Colonic mucosa (tissue), 4 donors: Measurements from ENCODE around the gene SH3BGRL. TPM values are rescaled to one million over a fixed set of nuclear protein-coding genes. Genes with fewer than 3 reads are reported as not detected.
"Not testable (repeated sequence)": the region's sequence is repeated elsewhere in the genome, so short reads cannot be mapped to it uniquely, and the experiment has no call there.

Experiments
- DNase-seq: peaks from one replicate; pipeline ENCODE4 v3.0.0-alpha.2; 2020
- H3K27ac ChIP-seq: fragments of 200-600 bp; one replicate; pipeline ENCODE4 v1.8.0; 2021
- H3K27me3 ChIP-seq: fragments of 200-600 bp; one replicate; pipeline ENCODE4 v1.8.0; 2021
- H3K36me3 ChIP-seq: fragments of 200-600 bp; one replicate; pipeline ENCODE4 v1.8.0; 2021
- H3K4me1 ChIP-seq: fragments of 200-600 bp; one replicate; pipeline ENCODE4 v1.8.0; 2021; ENCODE audit warnings: mild to moderate bottlenecking
- H3K4me3 ChIP-seq: fragments of 200-600 bp; one replicate; pipeline ENCODE4 v1.8.0; 2021
- H3K9ac ChIP-seq, 2 donors: one replicate each; pipeline ENCODE4 v1.7.0; 2013; ENCODE audit warnings: control low read depth in 2 of 2, low read depth in 2 of 2, low read length in 2 of 2
- H3K9me3 ChIP-seq: fragments of 200-600 bp; one replicate; pipeline ENCODE4 v1.8.0; 2021
- CTCF ChIP-seq: fragments of 200-600 bp; IDR thresholded peaks from one replicate; pipeline ENCODE4 v1.8.0; 2022; ENCODE audit warnings: antibody characterized with exemption, mild to moderate bottlenecking
- intact Hi-C: fragments of 100-400 bp; cut with DNase I; formaldehyde crosslinking; loops from one replicate; pipeline ENCODE4 v1.14.1; 2022
- total RNA-seq, 2 donors: library from RNA; stranded (reverse); fragmentation: NEBNext Ultra II Directional in 1 of 2; extraction: Animal tissue kit (Norgen Biotek cat#: 25700) in 1 of 2; gene quantifications; one replicate each; pipeline ENCODE4 v1.2.1, GENCODE V29; 2021
- donor health status: healthy.
- donor health status: DM: no; HTN: no; CAD: no.
- donor health status: DM: no; HTN: no; CAD: no.

The SH3BGRL gene
- total RNA-seq, 2 donors from 2014 or later: 27.9 to 105 TPM

DNA sequence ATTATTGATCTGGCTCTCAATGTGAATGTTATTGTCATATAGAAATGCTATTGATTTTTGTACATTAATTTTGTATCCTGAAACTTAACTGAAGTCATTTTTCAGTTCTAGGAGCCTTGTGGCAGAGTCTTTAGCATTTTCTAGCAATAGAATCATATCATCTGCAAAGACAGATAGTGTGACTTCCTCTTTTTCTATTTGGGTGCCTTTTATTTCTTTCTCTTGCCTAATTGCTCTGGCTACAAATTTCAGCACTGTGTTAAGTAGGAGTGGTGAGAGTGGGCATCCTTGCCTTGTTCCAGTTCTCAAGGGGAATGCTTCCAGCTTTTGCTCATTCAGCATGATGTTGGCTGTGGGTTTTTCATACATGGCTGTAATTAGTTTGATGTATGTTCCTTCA is 102.7 kb downstream of the SH3BGRL start:
- intact Hi-C loops: no loop called here
- Histone ChIP-seq H3K27me3 (no peaks in the 10 kb centered on the region), H3K36me3 (no peaks in the 10 kb centered on the region), H3K9me3 (no peaks in the 10 kb centered on the region), H3K9ac (no peak overlapping the region), H3K4me1 (no peaks in the 10 kb centered on the region), H3K4me3 (no peak overlapping the region), H3K27ac (no peak overlapping the region)
- no peak for DNase-seq
- TF ChIP-seq CTCF: no peak

GRCh38 chrX:81305240-81305639 is 103.3 kb downstream of the SH3BGRL start:
- H3K4me1 ChIP-seq: no peaks in the 10 kb centered on the region
- intact Hi-C loops: no loop called here

DNA sequence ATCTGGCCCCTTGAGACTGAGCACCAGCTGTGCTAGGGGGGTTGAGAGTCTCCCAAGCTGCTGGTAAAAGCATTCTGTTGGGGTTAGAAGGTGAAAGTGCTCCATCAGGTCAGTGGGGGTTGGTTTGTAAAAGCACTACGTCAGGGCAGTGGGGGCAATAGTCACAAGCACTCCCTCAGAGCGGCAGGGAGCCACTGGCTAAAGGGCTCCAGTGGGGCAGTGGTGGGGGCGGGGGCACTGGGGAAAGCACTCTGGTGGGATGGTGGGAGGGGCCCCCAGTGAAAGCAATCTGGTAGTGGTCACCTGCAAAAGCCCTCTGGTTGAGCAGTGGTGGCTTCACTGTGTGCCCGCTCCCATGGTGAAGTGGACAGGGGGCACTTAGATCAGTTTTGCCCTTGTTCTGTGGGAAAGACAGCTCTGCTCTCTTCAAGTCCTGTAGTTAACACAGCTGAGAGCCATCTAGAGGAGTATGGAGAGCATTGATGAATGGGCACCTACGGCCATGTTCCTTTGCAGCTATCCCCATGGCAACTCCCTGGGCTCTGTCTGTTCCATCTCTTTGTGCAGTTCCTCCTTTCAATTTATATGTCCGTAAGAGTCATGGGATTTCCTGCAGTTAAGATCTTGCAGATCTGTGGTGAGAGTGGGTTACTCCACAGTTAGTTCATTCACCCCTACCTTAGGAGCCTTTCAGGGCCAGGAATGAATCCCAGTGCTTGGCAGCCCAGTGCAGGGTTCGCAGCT is 106.4 kb downstream of the SH3BGRL start:
- no peaks in the 10 kb centered on the region for H3K4me1 ChIP-seq
- H3K27ac ChIP-seq: no peak overlapping the region
- H3K36me3 ChIP-seq: no peaks in the 10 kb centered on the region
- H3K9me3 ChIP-seq: no peaks in the 10 kb centered on the region
- no peak overlapping the region for H3K4me3 ChIP-seq
- no peak for TF ChIP-seq CTCF
- no peak for DNase-seq
- no peaks in the 10 kb centered on the region for H3K27me3 ChIP-seq
- intact Hi-C loops: no loop called here
- no peak overlapping the region for H3K9ac ChIP-seq

More at GRCh38 chrX:81305240-81305639, 103.3 kb downstream of the SH3BGRL start:
- TF ChIP-seq CTCF: no peak
- no peak for DNase-seq
- Histone ChIP-seq H3K4me3 (no peak overlapping the region), H3K36me3 (no peaks in the 10 kb centered on the region), H3K27me3 (no peaks in the 10 kb centered on the region), H3K9ac (no peak overlapping the region), H3K9me3 (no peaks in the 10 kb centered on the region), H3K27ac (no peak overlapping the region)

- no peaks in the 10 kb centered on the region for H3K36me3 ChIP-seq
- no peak overlapping the region for H3K27ac ChIP-seq
- no peak for TF ChIP-seq CTCF
- intact Hi-C loops: no loop called here
- no peak overlapping the region for H3K4me3 ChIP-seq
- H3K9ac ChIP-seq: no peak overlapping the region
- H3K27me3 ChIP-seq: no peaks in the 10 kb centered on the region
- H3K4me1 ChIP-seq: no peaks in the 10 kb centered on the region
- DNase-seq: no peak
- no peaks in the 10 kb centered on the region for H3K9me3 ChIP-seq
Measured at GRCh38 chrX:81316163-81316562, 114.3 kb downstream of the SH3BGRL start.

- DNase-seq, intact Hi-C loops, H3K9ac ChIP-seq, H3K4me3 ChIP-seq, H3K27me3 ChIP-seq, H3K9me3 ChIP-seq, H3K4me1 ChIP-seq, H3K27ac ChIP-seq, H3K36me3 ChIP-seq: not testable (repeated sequence)
Measured at GRCh38 chrX:81331653-81332052, 129.8 kb downstream of the SH3BGRL start.

DNA sequence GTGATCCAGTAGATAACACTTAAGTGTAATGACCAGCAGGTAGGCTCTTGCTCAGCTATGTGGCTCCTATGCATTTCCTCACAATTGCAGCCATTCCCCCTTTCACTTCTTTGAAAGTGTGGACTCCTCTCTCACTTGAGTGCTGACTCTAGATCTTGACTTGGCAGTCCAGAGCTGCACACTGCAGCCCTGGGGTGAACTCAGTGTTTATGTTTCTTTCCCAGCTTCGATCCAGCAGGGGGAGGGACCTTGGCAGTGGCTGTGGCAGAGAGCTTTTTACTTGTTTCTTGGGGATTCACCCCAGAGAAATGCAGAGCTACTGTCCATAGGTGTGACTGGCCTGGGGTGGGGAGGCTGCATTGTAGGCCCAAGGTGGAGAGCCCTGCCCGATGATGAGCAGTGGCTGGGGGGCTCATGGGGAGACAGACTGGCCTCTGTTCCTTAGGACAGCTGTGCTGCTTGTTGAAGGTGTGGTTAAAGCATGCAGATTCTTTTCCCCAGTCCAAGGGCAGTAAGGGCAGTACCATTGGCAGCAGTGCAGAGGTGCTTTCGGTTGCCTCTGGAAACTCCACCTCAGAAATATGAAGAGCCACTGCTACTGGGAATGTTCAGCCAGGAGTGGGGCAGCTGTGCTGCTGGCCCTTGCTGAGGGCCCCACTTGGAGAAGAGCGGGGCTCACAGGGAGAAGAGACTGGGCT is 134.7 kb downstream of the SH3BGRL start:
- no peak overlapping the region for H3K4me3 ChIP-seq
- H3K9me3 ChIP-seq: no peaks in the 10 kb centered on the region
- H3K4me1 ChIP-seq: no peaks in the 10 kb centered on the region
- no peak overlapping the region for H3K27ac ChIP-seq
- intact Hi-C loops: no loop called here
- no peaks in the 10 kb centered on the region for H3K36me3 ChIP-seq
- no peak overlapping the region for H3K9ac ChIP-seq
- no peak for DNase-seq
- TF ChIP-seq CTCF: no peak
- H3K27me3 ChIP-seq: no peaks in the 10 kb centered on the region
